ENCODE data around the gene BIN2.
"Not testable (repeated sequence)": the region's sequence is repeated elsewhere in the genome, so short reads cannot be mapped to it uniquely, and the experiment has no call there.

The BIN2 gene

DNA sequence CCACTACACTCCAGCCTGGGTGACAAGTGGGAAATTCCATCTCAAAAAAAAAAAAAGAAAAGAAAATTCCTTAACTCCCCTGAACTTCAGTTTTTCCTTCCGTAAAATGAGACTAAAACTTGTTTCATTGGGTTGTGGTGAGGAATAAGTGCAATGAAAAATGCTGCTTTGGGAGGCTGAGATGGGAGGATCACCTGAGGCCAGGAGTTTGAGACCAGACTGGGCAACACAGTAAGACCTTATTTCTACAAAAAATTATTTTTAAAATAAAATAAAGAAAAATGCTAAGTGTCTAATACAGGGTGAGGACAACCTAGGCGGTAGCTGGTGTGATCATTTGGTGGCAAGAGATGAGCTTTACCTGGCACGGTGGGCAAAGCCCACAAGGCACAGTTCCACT is 60.6 kb downstream of the BIN2 start:
- Mint-ChIP-seq H3K36me3 (peaks cover 6% of the 10 kb centered on the region), H3K4me3 (no peak overlapping the region), H3K9me3 (peaks cover 3% of the 10 kb centered on the region), H3K27ac (no peak overlapping the region), H3K27me3 (no peaks in the 10 kb centered on the region), H3K4me1 (peaks cover 18% of the 10 kb centered on the region)
- no peak for ATAC-seq

DNA sequence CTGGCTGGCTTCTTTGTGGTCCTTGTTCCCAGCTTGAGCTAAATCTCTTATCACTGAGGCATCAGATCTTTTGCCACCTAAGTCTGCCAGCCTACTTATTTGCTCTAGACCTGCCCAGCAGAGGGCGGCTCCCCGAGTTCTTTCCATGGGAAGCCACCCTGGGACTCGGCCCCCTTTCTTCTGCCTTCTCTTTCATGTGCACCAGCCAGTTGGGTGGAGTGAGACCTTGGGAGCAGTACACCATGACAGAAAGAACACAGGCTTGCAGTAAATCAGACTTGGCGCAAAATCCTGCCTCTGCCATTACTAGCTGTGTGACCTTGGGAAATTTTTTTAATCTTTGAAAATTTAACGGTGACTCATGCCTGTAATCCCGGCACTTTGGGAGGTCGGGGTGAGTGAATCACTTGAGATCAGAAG is 61.2 kb downstream of the BIN2 start:
- peaks cover 18% of the 10 kb centered on the region for H3K4me1 Mint-ChIP-seq
- ATAC-seq = no peak
- no peak overlapping the region for H3K4me3 Mint-ChIP-seq
- H3K27ac Mint-ChIP-seq = no peak overlapping the region
- H3K9me3 Mint-ChIP-seq = peaks cover 3% of the 10 kb centered on the region
- H3K27me3 Mint-ChIP-seq = no peaks in the 10 kb centered on the region
- H3K36me3 Mint-ChIP-seq = peaks cover 6% of the 10 kb centered on the region

DNA sequence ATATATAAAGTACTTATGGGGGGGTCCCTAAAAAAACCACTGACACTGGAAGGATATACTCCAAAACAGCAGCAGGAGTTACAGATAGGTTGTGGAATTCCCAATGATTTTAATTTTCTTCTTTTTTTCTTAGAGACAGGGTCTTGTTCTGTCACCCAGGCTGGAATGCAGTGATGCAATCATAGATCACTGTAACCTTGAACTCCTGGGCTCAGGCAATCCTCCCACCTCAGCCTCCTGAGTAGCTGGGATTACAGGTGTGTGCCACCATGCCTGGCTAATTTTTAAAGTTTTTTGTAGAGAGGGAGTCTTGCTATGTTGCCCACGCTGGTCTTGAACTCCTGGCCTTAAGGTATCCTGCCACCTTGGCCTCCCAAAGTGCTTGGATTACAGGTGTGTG is 64.4 kb downstream of the BIN2 start:
- not testable (repeated sequence) for ATAC-seq, H3K4me1 Mint-ChIP-seq, H3K9me3 Mint-ChIP-seq, H3K27me3 Mint-ChIP-seq, H3K27ac Mint-ChIP-seq, H3K4me3 Mint-ChIP-seq
- H3K36me3 Mint-ChIP-seq = peaks cover 11% of the 10 kb centered on the region

DNA sequence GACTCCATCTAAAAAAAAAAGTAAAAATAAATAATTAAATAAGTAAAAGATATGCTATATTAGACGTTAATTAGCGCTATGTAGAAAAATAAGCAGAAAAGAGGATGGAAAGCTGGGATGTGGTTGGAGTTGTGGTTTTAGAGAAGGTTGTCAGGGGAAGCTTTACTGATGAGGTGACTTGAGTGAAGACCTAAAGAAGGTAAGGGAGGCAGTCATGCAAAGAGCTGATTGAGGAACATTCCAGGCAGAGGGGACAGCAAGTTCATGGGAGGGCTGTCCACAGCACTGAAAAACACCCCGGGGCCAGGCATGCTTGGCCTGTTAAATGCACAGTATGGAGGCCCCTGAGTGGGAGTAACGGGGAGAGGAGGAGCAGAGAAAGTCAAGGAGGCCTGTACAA is 69.4 kb downstream of the BIN2 start:
- H3K9me3 Mint-ChIP-seq = no peaks in the 10 kb centered on the region
- H3K36me3 Mint-ChIP-seq = peaks cover 18% of the 10 kb centered on the region
- H3K27ac Mint-ChIP-seq = peak overlapping the region; percentile 5
- no peaks in the 10 kb centered on the region for H3K27me3 Mint-ChIP-seq
- ATAC-seq = no peak
- H3K4me1 Mint-ChIP-seq = peaks cover 12% of the 10 kb centered on the region
- H3K4me3 Mint-ChIP-seq = no peak overlapping the region

DNA sequence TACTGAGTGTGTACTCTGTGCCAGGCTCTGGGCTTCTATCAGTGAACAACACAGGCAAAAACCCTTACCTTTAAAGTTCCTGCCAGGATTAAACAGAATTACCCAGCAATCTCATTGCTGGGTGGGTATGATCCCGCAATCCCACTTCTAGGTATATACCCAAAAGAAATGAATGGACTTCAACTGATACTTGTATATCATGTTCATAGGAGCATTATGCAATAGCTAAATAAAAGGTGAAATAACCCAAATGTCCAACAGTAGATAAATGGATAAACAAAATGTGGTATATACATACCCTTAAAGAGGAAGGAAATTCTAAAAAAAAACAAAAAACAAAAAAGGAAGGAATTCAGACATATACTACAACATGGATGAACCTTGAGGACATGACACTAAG is 70.7 kb downstream of the BIN2 start:
- Mint-ChIP-seq H3K9me3 (no peaks in the 10 kb centered on the region), H3K27me3 (no peaks in the 10 kb centered on the region), H3K4me1 (peaks cover 12% of the 10 kb centered on the region), H3K4me3 (no peak overlapping the region), H3K36me3 (peaks cover 18% of the 10 kb centered on the region), H3K27ac (no peak overlapping the region)
- no peak for ATAC-seq

DNA sequence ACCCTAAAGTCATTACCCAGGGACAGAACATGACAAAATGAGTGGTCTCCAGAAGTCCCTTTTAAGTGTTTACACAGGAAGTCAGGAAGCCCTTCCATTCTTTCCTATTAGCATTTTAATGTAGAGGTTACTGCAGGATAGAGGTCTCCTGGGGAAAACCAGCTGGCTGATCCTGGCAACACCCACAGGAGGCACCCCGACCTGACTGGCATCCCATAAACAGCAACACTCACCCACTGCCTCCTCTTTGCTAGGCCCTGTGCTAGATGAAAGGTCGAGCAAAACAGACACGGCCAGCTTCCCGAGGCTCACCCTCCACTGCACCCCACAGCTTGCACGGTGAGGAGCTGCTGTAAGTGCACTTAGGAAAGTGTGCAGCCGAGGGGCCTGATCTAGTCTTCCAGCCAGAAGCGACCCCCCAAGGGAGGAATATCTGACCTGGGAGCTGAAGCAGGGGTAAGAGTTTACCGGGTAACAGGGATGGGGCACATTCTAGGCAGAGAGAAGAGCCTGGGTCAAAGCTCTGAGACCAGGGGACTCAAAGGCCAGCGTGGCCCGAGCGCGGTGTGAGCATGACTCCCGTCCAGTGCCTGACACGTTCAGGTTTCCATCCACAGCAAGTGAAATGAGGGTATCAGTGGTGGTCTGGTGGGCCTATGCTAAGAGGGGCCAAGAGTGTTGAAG is 76.3 kb downstream of the BIN2 start:
- Mint-ChIP-seq H3K36me3 (peaks cover 28% of the 10 kb centered on the region), H3K4me1 (peaks cover 37% of the 10 kb centered on the region), H3K27ac (peak overlapping the region; percentile 71), H3K4me3 (no peak overlapping the region), H3K9me3 (no peaks in the 10 kb centered on the region), H3K27me3 (no peaks in the 10 kb centered on the region)
- ATAC-seq = no peak

DNA sequence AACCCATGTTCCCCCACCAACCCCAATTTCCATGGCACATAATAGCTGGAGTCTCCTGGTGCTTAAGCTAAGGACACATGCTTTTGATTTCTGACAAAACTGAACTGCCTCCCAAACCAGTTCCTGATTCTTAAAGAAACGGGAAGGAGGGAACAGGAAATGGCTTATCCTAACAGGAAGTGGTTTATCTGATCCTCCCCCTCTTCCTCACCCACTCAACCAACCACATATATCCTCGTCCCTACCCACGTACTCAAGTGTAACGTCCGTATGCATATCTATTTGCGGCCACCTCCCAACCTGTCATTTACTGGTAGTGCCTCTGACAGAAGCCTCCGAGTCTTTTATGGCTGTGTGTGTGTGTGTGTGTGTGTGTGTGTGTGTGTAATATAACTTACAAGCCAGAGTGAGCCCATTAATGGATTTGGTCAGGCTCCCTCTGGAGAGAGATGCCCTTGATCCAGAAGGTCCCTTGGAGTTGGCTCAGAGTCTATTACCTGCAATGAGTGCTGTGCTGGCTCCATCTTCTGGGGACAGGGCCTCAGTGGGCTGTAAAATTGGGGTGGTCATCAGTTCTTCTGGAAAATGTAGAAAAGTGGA is 77.6 kb downstream of the BIN2 start:
- Mint-ChIP-seq H3K4me3 (no peak overlapping the region), H3K4me1 (peaks cover 46% of the 10 kb centered on the region), H3K9me3 (no peaks in the 10 kb centered on the region), H3K27me3 (no peaks in the 10 kb centered on the region), H3K36me3 (peaks cover 35% of the 10 kb centered on the region), H3K27ac (peak overlapping the region; percentile 71)
- peak; percentile 47 for ATAC-seq

DNA sequence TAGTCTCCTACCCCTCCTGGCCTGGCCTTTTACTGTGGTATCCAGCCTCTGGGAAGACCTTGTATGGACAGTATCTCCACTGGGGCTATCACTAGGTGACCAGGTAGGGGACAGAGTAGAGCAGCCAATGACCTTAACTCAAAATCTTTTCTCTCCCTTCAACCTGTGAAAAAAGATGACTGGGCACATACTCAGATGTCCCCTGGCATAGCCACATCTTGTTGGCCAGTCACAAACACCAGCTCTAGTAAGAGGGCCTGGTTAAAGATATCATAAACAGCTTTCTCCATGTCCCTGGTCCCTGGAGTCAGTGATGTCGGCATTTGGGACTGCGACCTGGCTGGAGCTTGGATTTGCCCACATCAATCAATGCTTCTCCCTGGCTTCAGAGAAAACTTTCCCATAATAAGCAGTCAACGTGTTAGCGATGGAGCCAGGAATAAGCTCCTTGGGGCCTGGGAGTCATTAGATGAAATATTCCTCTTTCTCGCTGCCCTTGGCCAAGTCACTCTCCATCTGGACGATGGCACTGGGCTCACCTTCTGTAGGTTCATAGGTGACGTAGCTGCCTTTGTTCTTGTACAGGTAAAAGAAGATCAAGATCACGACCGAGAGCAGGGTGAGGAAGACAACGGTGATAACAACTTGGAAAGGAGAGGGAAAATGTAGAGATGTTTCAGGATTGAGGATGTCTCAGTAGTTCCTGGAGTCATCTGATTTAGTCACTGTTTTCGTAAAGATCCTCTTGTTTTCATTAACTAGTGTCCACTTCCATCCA is 78.3 kb downstream of the BIN2 start:
- H3K4me1 Mint-ChIP-seq = peaks cover 50% of the 10 kb centered on the region

DNA sequence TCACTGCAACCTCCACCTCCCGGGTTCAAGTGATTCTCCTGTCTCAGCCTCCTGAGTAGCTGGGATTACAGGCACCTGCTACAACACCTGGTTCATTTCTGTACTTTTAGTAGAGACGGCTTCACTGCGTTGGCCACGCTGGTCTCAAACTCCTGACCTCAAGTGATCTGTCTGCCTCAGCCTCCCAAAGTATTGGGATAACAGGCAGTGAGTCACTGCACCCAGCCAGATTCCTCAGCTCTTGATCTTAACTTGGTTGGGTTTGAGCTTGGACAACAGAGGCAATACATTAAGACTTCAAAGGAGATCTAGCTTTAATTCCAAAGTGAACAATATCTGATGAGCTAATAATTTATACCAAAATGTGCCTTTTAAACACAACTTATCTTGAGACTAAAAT is 79.7 kb downstream of the BIN2 start:
- no peak for ATAC-seq
- Mint-ChIP-seq H3K9me3 (no peaks in the 10 kb centered on the region), H3K27ac (peak overlapping the region; percentile 14), H3K36me3 (peaks cover 51% of the 10 kb centered on the region), H3K4me3 (no peak overlapping the region), H3K27me3 (no peaks in the 10 kb centered on the region), H3K4me1 (peaks cover 64% of the 10 kb centered on the region)

More for the DNA sequence above, 78.3 kb downstream of the BIN2 start:
- ATAC-seq = peak; percentile 8
- Mint-ChIP-seq H3K4me3 (no peak overlapping the region), H3K36me3 (peaks cover 40% of the 10 kb centered on the region), H3K27ac (peak overlapping the region; percentile 71), H3K9me3 (no peaks in the 10 kb centered on the region), H3K27me3 (no peaks in the 10 kb centered on the region)

DNA sequence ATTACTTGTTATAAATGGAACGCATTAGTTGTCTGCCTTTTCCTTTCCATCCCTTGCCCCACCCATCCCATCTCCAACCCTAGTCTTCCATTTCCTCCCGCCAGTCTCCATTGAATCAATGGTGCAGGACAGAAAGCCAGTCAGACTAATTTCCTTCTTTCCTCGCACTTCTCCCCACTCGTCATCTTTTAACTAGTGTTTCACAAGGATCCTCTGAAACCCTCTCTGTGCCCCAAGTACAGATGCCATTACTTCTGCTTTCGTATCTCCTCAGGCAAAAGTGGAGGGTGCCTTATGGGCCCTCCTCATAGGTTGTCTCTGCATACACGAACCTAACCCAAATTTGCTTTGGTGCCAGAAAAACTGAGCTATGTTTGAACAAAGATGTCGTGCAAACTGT is 81.1 kb downstream of the BIN2 start:
- H3K4me3 Mint-ChIP-seq = no peak overlapping the region
- H3K36me3 Mint-ChIP-seq = peaks cover 51% of the 10 kb centered on the region

DNA sequence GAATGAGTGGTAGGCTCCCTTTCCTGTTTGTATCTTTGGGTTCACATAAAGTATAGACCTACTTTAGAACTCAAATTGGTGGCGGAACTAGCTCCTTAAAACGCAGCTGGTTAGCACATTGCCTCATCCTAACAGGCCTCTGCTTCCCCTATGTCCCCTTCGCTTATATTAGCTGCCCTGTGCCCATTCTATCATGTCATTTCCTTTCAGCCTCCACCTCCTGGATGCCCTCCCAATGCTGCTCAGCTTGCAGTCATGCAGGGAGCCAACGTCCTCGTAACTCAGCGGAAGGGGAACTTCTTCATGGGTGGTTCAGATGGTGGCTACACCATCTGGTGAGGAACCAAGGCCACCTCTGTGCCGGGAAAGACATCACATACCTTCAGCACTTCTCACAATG is 81.9 kb downstream of the BIN2 start:
- H3K27ac Mint-ChIP-seq = no peak overlapping the region

More for the DNA sequence above, 81.1 kb downstream of the BIN2 start:
- no peaks in the 10 kb centered on the region for H3K27me3 Mint-ChIP-seq
- H3K4me1 Mint-ChIP-seq = peaks cover 71% of the 10 kb centered on the region
- H3K9me3 Mint-ChIP-seq = no peaks in the 10 kb centered on the region
- H3K27ac Mint-ChIP-seq = no peak overlapping the region
- ATAC-seq = no peak

DNA sequence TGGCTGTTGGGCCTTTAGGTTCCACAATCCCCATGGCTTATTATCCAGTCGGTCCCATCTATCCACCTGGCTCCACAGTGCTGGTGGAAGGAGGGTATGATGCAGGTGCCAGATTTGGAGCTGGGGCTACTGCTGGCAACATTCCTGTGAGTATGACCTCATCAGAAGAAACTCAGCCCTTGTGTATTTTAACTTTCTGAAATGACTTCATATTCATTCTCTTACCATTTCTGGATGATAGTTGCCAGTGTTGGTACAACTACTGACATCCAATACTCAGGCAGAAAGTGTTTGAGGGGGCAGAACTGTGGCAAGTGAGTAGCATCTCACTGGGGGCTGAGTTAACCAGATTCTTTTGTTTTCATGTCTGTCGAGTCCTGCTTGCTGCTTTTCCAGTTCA is 83.0 kb downstream of the BIN2 start:
- H3K9me3 Mint-ChIP-seq = no peaks in the 10 kb centered on the region
- ATAC-seq = no peak
- H3K27ac Mint-ChIP-seq = peak overlapping the region; percentile 100
- H3K27me3 Mint-ChIP-seq = no peaks in the 10 kb centered on the region
- H3K4me3 Mint-ChIP-seq = peak overlapping the region; percentile 90
- peaks cover 55% of the 10 kb centered on the region for H3K4me1 Mint-ChIP-seq
- H3K36me3 Mint-ChIP-seq = peaks cover 45% of the 10 kb centered on the region

More for the DNA sequence above, 81.9 kb downstream of the BIN2 start:
- Mint-ChIP-seq H3K9me3 (no peaks in the 10 kb centered on the region), H3K27me3 (no peaks in the 10 kb centered on the region), H3K36me3 (peaks cover 51% of the 10 kb centered on the region), H3K4me1 (peaks cover 67% of the 10 kb centered on the region), H3K4me3 (no peak overlapping the region)
- ATAC-seq = no peak

DNA sequence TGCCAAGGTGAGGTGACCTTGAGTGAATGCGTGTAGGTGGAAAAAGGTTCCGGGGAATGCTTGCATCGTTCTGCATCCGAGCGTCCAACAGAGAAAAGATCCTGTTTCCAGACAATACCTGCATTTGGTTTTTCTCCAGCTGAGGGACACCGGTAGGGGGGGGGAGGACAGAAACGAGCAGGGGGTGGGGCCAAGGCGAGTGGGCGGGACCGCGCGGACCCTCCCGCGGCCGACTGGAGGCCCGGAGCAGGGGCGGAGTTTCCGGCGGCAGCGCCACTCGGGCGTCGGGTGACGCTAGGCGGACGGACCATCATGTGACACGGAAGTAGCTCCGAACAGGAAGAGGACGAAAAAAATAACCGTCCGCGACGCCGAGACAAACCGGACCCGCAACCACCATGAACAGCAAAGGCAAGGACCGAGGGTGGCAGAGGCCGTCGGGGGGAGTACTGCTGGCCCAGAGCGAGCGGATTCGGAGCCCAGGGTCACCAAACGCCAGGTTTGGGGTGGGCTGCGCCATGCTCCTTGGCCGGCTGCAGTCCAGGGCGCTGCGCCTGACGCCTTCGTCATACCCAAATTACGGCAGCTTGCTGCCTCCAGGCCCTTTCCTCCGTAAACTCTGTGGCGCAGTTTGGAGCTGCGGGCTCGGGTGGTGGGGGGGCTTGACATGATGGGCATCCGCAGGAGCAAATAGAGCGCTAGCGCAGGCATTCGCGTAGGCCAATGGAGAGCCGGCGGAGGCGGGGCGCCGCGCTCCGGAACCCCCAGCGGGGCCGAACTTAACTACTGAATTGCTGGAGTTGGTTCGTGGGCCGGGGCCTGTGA is 85.3 kb downstream of the BIN2 start, which contains the start of gene DAZAP2:
Gene DAZAP2 (plus strand): TSS at position 317 of the 825 bp plus-strand sequence. CDS start 82 bp downstream, at position 399.
- peaks cover 44% of the 10 kb centered on the region for H3K4me1 Mint-ChIP-seq
- peaks cover 29% of the 10 kb centered on the region for H3K36me3 Mint-ChIP-seq
- peak; percentile 97 for ATAC-seq
- H3K27ac Mint-ChIP-seq = peak within 1 kb of the TSS; percentile 100
- no peaks in the 10 kb centered on the region for H3K9me3 Mint-ChIP-seq
- H3K4me3 Mint-ChIP-seq = peak within 1 kb of the TSS; percentile 90
- H3K27me3 Mint-ChIP-seq = no peaks in the 10 kb centered on the region

DNA sequence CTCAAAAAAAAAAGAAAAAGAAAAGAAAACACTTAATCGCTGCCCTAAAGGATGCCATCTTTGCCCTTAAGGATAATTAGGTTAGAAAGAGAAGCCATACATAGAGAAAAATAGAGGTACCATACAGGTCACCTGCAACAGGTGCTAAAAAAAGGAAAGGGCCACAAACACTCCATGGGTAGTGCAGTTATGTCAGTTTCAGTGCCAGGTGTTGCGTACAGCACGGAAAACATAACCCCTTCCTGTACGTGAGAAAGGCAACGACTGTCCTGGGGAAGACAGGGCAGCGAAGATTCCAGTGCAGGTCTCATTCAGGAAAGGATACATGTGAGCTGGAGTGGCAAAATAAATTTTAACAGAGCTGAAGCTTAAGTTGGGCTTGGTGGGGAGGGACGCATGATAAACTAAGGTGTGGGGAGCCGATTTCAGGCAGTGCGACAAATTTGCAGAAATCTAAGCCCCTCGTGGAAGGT is 85.9 kb downstream of the BIN2 start:
- no peaks in the 10 kb centered on the region for H3K9me3 Mint-ChIP-seq
- H3K27ac Mint-ChIP-seq = peak overlapping the region; percentile 100
- H3K27me3 Mint-ChIP-seq = no peaks in the 10 kb centered on the region
- ATAC-seq = peak; percentile 1
- peaks cover 42% of the 10 kb centered on the region for H3K4me1 Mint-ChIP-seq
- H3K4me3 Mint-ChIP-seq = peak overlapping the region; percentile 90
- peaks cover 27% of the 10 kb centered on the region for H3K36me3 Mint-ChIP-seq

DNA sequence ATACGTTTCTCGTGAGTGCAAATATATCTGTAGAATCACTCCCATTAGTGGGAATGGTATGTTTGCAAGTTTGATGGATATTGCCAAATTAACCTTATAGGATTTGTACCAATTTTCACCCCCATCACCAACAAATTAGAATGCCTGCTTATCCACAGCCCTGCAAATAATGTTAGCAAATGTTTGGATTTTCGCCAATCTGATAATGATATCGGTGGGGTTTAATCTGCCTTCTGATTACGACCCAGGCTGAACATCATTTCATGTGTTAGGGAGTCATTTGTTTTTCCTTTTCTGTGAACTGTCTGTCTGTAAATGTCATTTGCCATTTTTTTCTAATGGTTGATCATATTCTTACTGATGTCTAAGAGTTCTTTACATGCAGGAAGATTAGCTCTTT is 89.4 kb downstream of the BIN2 start:
- H3K4me1 Mint-ChIP-seq = peaks cover 13% of the 10 kb centered on the region
- peaks cover under 1% of the 10 kb centered on the region for H3K36me3 Mint-ChIP-seq
- no peaks in the 10 kb centered on the region for H3K9me3 Mint-ChIP-seq
- H3K27me3 Mint-ChIP-seq = no peaks in the 10 kb centered on the region
- H3K27ac Mint-ChIP-seq = no peak overlapping the region
- ATAC-seq = no peak
- no peak overlapping the region for H3K4me3 Mint-ChIP-seq

All from stimulated activated memory B cell treated with anti-CD40 and anti-IgM and Interleukin-4, amounts not matched to agents 10 μg/mL and 1 μg/mL and 100 μg/mL, for 72 hours (primary cell).